GM08714 (cell line): ENCODE measurements around the gene SOAT1.
"Not testable (repeated sequence)": the region's sequence is repeated elsewhere in the genome, so short reads cannot be mapped to it uniquely, and the experiment has no call there.

Experiments
- H3K4me3 ChIP-seq: fragments of 200-500 bp; sonication (Bioruptor generic); 2 replicates; pipeline ENCODE4 v1.5.1; 2014; ENCODE audit warnings: mild to moderate bottlenecking, low read length, inconsistent platforms
- ZNF274 ChIP-seq: IDR thresholded peaks from 2 replicates; pipeline ENCODE4 v1.6.1; 2012; ENCODE audit warnings: mild to moderate bottlenecking, low read depth, low read length

The SOAT1 gene

DNA sequence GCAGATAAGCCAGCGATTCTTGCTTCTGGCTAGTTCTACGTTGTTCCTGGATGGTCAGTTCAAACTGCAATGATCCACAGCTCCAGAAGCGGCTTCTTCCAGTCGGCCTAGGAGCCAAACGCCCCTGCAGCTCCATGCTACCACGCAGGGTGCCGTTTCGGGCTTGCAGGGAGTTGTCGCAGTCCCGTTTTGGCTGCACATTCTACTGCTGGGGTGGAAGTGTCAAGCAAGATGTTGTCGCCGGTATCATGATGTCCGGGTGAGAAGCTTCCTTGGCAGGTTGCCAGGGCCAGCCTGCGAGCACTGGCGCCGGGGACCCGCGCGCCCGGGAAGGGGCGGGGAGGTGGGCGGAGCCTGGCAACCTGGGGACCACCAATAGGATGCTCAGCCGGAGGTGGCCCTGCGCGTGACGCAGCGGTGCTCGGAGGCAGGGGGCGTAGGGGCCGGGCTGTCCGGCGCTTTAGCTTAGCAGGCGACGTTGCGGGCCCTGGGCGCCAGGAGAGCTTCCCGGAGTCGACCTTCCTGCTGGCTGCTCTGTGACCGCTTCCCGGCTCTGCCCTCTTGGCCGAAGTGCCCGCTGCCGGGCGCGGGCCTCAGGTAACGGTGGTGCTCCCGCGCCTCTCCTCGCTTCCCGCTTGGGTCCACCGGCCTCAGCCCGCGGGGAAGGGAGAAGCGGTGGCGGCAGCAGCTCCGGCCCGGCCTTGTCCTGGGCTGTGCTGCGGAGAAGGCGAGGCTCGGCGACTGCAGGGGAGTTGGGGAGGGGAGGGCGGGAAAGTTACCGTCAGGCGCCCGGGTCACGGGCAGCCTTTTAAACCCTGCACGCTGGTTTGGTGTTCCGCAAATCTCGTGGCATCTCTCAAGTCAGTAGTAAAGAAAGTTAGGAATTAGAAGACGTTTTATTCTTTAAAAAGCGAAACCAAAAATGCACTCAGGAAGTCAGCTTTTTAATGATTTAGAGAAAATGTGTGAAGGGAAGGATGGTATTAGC lies at the start of gene SOAT1:
SOAT1 (plus strand) TSS at position 458 of the 988 bp plus-strand sequence. CDS start 8,888 bp downstream, outside the sequence.
- no peak for TF ChIP-seq ZNF274
- peak within 1 kb of the TSS; percentile 94 for H3K4me3 ChIP-seq

DNA sequence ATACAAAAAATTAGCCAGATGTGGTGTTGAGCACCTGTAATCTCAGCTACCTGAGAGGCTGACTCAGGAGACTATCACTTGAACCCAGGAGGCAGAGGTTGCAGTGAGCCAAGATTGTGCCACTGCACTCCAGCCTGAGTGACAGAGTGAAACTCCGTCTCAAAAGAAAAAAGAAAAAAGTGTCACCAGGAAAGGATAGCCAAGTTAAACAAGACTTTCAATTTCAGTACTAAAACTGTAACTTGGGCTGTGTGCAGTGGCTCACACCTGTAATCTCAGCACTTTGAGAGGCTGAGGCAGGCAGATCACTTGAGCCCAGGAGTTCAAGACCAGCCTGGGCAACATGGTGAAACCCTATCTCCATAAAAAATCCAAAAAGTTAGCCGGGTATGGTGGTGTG lies 48.2 kb upstream of the SOAT1 start:
- not testable (repeated sequence) for H3K4me3 ChIP-seq

DNA sequence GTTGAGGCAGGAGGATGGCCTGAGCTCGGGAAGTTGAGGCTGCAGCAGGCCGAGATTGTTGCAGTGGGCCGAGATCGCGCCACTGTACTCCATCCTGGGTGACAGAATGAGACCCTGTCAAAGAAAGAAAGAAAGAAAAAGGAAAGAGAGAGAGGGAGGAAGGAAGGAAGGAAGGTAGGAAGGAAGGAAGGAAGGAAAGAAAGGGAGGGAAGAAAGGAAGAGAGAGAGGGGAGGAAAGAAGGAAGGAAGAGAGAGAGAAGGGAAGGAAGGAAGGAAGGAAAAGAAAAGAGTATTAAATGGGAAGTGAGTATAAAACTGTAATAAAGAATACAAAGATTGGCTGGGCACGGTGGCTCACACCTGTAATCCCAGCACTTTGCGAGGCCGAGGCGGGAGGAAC lies 45.7 kb upstream of the SOAT1 start:
- no peak for TF ChIP-seq ZNF274
- H3K4me3 ChIP-seq: no peak overlapping the region

DNA sequence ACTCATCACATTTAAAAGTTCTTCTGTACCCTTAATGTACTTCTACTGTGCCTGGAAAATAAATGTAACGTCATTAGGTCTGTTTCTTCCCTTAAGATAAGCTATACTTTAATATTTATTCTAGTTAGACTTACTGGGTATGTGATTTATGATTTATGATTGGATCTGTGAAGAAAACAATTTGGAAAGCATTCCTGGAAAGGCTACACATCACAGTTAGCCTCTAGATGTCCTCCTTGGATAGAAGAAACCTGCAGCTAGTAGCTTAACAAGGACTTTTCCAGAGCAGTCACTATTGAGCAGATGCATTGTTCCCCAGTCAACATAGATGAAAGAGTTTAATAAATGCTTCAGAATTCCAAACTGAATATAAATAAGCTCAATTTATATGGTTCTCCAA lies 41.9 kb upstream of the SOAT1 start:
- TF ChIP-seq ZNF274: no peak
- no peak overlapping the region for H3K4me3 ChIP-seq

DNA sequence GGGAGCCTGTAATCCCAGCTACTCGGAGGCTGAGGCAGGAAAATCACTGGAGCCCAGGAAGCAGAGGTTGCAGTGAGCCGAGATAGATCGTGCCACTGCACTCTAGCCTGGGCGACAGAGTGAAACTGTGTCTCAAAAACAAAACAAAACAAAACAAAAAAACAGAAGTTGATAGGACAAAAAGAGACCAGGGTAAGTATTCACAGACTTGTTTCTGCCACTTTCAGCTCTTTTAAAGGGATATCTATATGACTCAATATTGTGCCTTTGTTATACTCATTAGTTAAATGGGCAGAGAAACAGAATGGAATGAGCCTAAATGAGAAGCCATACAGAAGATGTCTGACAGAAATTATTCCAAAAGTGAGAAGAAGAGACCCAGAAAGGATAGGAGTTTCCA lies 41.0 kb upstream of the SOAT1 start:
- H3K4me3 ChIP-seq: no peak overlapping the region
- TF ChIP-seq ZNF274: no peak

DNA sequence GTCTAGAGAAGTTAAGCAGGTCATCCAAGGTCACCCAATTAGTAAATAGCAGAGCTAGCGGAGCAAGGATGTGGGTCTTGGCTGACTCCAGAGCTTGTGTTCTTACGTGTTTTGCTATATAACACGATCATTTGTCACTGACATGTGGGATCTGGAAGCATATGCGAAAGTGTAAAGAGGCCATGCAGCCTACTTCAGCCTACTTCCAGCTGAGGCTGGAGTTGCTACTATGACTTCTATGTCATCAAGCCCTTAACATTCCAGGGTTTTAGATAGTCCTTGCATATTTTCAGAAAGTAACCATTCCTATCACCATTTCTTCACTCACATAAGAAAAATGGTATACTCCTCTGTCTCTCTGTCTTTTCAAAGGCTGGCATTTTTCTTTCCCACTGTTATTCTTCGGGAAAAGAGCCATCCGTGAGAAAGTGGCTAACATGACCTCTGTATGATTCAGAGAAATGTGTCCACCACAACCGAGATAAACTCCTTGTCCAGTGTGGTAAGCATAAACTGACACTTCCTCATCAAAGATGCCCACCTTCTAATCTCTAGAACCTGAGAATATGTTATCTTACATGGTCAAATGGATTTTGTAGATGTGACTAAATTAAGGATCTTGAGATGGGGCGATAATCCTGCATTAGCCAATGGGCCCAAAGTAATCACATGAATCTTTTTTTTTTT lies 40.2 kb upstream of the SOAT1 start:
- no peak for TF ChIP-seq ZNF274
- no peak overlapping the region for H3K4me3 ChIP-seq

DNA sequence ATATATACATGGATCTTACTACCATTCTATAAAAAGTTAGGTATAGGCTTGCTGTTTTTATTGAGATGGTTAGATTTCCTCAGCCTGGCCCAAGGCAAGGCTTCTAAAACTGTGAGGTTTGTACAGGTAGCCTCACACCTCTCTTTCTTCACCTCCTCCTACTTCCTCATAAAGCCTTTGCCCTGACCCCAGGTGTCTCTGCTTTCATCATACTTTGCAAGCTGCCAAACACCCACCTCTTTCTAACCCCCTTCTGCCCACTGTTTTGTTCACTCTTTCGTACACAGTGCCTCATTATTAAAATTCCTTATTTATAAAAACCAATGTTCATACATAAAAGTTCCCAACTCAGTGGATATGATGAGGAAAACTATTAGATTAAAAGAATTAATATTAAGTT lies 31.4 kb upstream of the SOAT1 start:
- TF ChIP-seq ZNF274: no peak
- no peak overlapping the region for H3K4me3 ChIP-seq

DNA sequence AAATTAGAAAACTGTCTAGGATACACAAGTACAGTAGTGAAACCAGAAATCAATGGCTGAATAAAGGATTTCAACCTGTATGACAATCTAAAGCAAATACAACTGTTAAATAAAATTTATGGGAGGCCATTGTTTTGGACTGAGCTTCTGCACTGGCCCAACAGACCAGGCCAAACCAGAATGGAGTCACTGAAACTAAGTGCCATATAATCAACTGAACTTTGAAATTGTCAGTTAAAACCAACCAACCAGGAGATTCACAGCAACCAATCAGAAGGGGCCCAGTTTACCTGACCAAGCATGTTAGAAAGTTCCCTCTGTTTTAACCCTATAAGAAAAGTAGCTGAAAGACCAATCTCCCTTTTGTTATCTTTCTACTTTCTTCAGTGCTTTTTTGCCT lies 30.5 kb upstream of the SOAT1 start:
- no peak for TF ChIP-seq ZNF274
- H3K4me3 ChIP-seq: no peak overlapping the region

DNA sequence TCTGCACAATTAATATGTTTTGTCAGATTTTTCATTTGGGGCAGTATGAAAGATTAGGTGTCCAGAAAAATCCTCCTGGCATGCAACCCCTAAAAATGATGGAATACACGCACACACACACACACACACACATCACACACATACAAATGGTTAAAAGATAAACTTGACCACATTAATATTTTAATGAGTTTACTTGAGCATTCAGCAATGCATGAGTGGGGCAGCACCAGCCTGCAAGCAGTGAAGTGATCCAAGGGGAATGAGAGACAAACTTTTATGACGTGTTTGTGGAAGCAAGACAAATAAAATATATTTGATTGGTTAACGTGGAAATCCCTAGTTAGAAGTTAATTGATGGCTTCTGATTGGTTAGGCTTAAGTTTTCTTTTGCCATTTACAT lies 29.1 kb upstream of the SOAT1 start:
- no peak for TF ChIP-seq ZNF274
- H3K4me3 ChIP-seq: no peak overlapping the region

DNA sequence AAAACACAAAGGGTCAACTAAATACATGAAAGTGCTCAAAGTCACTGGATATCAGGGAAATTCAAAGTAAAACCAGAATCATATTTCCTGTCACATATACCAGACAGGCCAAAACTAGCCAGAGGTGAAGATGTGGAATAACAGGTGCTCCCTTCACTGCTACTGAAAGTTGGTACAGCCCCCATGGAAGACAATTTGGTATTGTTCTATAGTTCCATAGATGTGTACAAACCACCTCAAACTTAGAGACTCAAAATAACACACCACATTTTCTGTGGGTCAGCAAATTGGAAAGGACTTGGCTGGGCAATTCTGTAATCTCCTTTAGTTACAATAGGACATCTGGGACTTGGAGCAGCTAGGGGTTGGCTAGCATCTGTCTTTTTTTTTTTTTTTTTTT lies 24.5 kb upstream of the SOAT1 start:
- no peak overlapping the region for H3K4me3 ChIP-seq
- TF ChIP-seq ZNF274: no peak

DNA sequence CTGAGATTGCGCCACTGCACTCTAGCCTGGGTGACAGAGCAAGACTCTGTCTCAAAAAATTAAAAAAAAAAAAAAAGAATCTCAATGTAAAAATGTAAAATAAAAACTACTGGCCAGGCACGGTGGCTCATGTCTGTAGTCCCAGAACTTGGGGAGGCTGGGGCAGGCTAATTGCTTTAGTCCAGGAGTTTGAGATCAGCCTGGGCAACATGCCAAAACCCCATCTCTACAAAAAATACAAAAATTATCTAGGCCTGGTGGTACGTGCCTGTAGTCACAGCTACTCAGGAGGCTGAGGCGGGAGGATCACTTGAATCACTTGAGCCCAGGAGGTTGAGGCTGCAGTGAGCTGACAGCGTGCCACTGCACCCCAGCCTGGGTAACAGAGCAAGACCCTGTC lies 19.2 kb upstream of the SOAT1 start:
- H3K4me3 ChIP-seq: not testable (repeated sequence)

DNA sequence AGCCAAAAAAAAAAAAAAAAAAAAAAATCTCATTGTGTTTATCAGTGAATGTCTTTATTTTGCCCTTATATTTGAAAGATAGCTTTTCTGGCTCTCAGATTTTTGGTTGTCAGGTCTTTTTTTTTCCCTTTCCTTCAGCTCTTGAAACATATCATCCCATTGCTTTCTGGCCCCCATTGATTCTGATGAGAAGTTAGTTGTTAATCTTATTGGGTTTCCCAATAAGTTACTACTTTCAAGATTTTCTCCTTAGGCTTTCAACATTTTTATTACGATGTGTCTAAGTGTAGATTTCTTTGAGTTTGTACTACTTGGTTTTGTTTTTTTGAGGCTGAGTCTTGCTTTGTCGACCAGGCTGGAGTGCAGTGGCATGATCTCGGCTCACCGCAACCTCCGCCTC lies 14.7 kb upstream of the SOAT1 start:
- H3K4me3 ChIP-seq: no peak overlapping the region
- no peak for TF ChIP-seq ZNF274

DNA sequence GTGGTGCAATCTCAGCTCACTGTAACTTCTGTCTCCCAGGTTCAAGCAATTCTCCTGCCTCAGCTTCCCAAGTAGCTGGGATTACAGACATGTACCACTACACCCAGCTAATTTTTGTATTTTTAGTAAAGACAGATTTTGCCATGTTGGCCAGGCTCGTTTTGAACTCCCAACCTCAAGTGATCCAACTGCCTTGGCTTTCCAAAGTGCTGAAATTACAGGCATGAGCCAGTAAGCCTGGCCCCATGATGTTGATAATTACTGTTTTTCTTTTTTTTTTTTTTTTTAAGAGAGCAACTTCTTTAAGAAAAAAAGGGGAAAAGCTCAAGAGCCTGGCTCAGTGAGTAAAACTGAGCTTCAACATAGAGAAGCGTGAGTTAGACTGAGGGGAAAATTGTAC lies 9.6 kb upstream of the SOAT1 start:
- no peak for TF ChIP-seq ZNF274
- H3K4me3 ChIP-seq: no peak overlapping the region

DNA sequence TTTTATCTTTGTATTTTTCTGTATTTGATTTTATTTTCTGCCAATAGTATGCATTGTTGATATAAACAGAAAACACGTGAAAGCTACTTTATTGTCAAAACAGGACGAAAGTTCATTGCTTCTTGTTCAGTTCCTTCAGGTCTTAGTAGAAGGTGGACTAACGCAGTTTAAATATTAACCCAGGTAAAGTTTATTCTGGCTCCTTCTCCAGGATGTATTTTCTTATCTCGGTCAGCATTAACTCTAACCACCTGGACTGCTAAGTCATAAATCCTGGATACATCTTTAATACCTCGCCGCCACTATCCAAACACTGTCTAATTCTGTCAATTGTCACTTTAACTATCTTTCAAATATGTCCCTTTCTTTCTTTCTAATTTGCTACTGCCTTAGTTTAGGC lies 5.7 kb upstream of the SOAT1 start:
- no peak overlapping the region for H3K4me3 ChIP-seq
- no peak for TF ChIP-seq ZNF274

DNA sequence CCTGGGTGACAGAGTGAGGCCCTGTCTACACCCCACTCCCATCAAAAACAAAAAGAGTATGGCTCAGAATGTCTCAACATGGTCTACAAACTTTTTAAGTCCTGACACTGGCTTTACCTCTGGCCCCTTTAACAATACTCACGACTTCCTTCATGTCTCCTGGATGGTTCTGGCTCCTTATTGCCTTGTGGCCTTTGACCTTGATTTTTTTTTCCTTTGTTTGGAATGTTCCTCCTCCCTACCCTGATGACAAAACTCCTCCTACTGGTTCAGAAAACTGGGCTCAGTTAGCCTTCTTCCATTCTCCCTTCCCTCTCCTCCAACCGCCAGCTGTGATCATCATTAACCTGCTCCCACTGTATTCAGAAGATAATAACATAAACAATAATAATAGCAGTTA lies 4.6 kb upstream of the SOAT1 start:
- no peak for TF ChIP-seq ZNF274

More for the DNA sequence above, 4.6 kb upstream of the SOAT1 start:
- H3K4me3 ChIP-seq: no peak overlapping the region
